Loucy (cell line): ENCODE measurements around the gene ANKRD13D.

ENCODE experiments used
- H2AFZ ChIP-seq: fragments of 200-600 bp; sonication (generic); 2 replicates; pipeline ENCODE4 v1.6.0; 2016; ENCODE audit warnings: antibody characterized with exemption, mild to moderate bottlenecking, low read length, moderate library complexity
- H3F3A ChIP-seq: fragments of 200-600 bp; 2 replicates; pipeline ENCODE4 v1.6.0; 2016; ENCODE audit warnings: antibody characterized with exemption, low read depth, mild to moderate bottlenecking
- H3K27me3 ChIP-seq: fragments of 200-600 bp; sonication (generic); 2 replicates; pipeline ENCODE4 v1.6.1; 2014; ENCODE audit warnings: low read length, mild to moderate bottlenecking; ENCODE audit not compliant: insufficient read depth, poor library complexity, severe bottlenecking
- H3K36me3 ChIP-seq: fragments of 200-600 bp; sonication (generic); 2 replicates; pipeline ENCODE4 v1.6.1; 2016; ENCODE audit warnings: low read length; ENCODE audit not compliant: insufficient read depth
- H3K4me1 ChIP-seq: fragments of 200-600 bp; sonication (generic); 2 replicates; pipeline ENCODE4 v1.5.1; 2014; ENCODE audit warnings: low read length, mild to moderate bottlenecking; ENCODE audit not compliant: insufficient read depth, poor library complexity, severe bottlenecking
- H3K4me2 ChIP-seq: fragments of 200-600 bp; sonication (generic); 2 replicates; pipeline ENCODE4 v1.6.0; 2014; ENCODE audit warnings: antibody characterized with exemption, low read length, low read depth, mild to moderate bottlenecking; ENCODE audit not compliant: poor library complexity, severe bottlenecking
- H3K4me3 ChIP-seq: fragments of 200-600 bp; sonication (generic); 2 replicates; pipeline ENCODE4 v1.5.1; 2014; ENCODE audit warnings: low read length, mild to moderate bottlenecking, mixed read lengths; ENCODE audit not compliant: poor library complexity, severe bottlenecking
- H3K79me2 ChIP-seq: fragments of 200-600 bp; sonication (generic); 2 replicates; pipeline ENCODE4 v1.6.1; 2014; ENCODE audit warnings: low read length; ENCODE audit not compliant: insufficient read depth
- H3K9ac ChIP-seq: fragments of 200-600 bp; sonication (generic); 2 replicates; pipeline ENCODE4 v1.6.0; 2014; ENCODE audit warnings: mild to moderate bottlenecking, low read depth, low read length, moderate library complexity; ENCODE audit not compliant: poor library complexity, severe bottlenecking
- H3K9me2 ChIP-seq: fragments of 200-600 bp; sonication (generic); replicated peaks from 2 replicates; pipeline ENCODE4 v1.6.1; 2016; ENCODE audit warnings: low read depth, low read length, mixed read lengths
- H3K9me3 ChIP-seq: fragments of 200-600 bp; sonication (generic); 2 replicates; pipeline ENCODE4 v1.6.1; 2014; ENCODE audit warnings: mild to moderate bottlenecking, antibody characterized with exemption, low read length, low read depth; ENCODE audit not compliant: insufficient read depth
- H4K20me1 ChIP-seq: fragments of 200-600 bp; sonication (generic); 2 replicates; pipeline ENCODE4 v1.6.0; 2014; ENCODE audit warnings: antibody characterized with exemption, low read length, mild to moderate bottlenecking; ENCODE audit not compliant: insufficient read depth, poor library complexity, severe bottlenecking
- CTCF ChIP-seq: fragments of 200-600 bp; sonication (generic); conservative IDR thresholded peaks from 2 replicates; pipeline ENCODE4 v1.5.1; 2014; ENCODE audit warnings: mild to moderate bottlenecking, antibody characterized with exemption, low read length
- EZH2phosphoT487 ChIP-seq: fragments of 200-600 bp; IDR thresholded peaks from 2 replicates; pipeline ENCODE4 v1.6.1; 2018; ENCODE audit warnings: antibody characterized with exemption, mild to moderate bottlenecking, moderate library complexity, borderline replicate concordance

The ANKRD13D gene

GRCh38 chr11:67288198-67288451 is 978 bp upstream of the ANKRD13D start:
- TF ChIP-seq EZH2phosphoT487 (no peak), CTCF (no peak)
- H3F3A ChIP-seq = peaks cover 6% of the 10 kb centered on the region
- peak overlapping the region; percentile 90 for H3K4me2 ChIP-seq
- H3K79me2 ChIP-seq = peaks cover 53% of the 10 kb centered on the region
- no peaks in the 10 kb centered on the region for H3K9me2 ChIP-seq
- peak overlapping the region; percentile 95 for H3K4me3 ChIP-seq
- no peaks in the 10 kb centered on the region for H3K9me3 ChIP-seq
- peaks cover 44% of the 10 kb centered on the region for H3K4me1 ChIP-seq
- H3K9ac ChIP-seq = peak overlapping the region; percentile 98
- H4K20me1 ChIP-seq = peaks cover 28% of the 10 kb centered on the region
- H2AFZ ChIP-seq = no peak overlapping the region
- no peaks in the 10 kb centered on the region for H3K27me3 ChIP-seq
- peaks cover 47% of the 10 kb centered on the region; the same call in 1 of the 2 replicates for H3K36me3 ChIP-seq

- H3K9me3 ChIP-seq = no peaks in the 10 kb centered on the region
- H3K4me1 ChIP-seq = peaks cover 44% of the 10 kb centered on the region
- peak overlapping the region; percentile 98 for H3K9ac ChIP-seq
- H3K36me3 ChIP-seq = peaks cover 42% of the 10 kb centered on the region; the same call in 1 of the 2 replicates
- no peaks in the 10 kb centered on the region for H3K27me3 ChIP-seq
- H2AFZ ChIP-seq = no peak overlapping the region
- peak overlapping the region; percentile 90 for H3K4me2 ChIP-seq
- peaks cover 55% of the 10 kb centered on the region for H3K79me2 ChIP-seq
- TF ChIP-seq CTCF (peak; percentile 48), EZH2phosphoT487 (no peak)
- peaks cover 30% of the 10 kb centered on the region for H4K20me1 ChIP-seq
- H3K9me2 ChIP-seq = no peaks in the 10 kb centered on the region
- peaks cover 6% of the 10 kb centered on the region for H3F3A ChIP-seq
- H3K4me3 ChIP-seq = peak overlapping the region; percentile 95
Measured at GRCh38 chr11:67288452-67289225, 464 bp upstream of the ANKRD13D start.

- H2AFZ ChIP-seq = no peak overlapping the region
- H3F3A ChIP-seq = peaks cover 6% of the 10 kb centered on the region
- H3K4me2 ChIP-seq = peak overlapping the region; percentile 79
- H3K79me2 ChIP-seq = peaks cover 67% of the 10 kb centered on the region
- peaks cover 44% of the 10 kb centered on the region for H3K4me1 ChIP-seq
- H3K9ac ChIP-seq = peak overlapping the region; percentile 81
- TF ChIP-seq CTCF = no peak
- no peak for TF ChIP-seq EZH2phosphoT487
- no peaks in the 10 kb centered on the region for H3K27me3 ChIP-seq
- H3K4me3 ChIP-seq = peak overlapping the region; percentile 78
- H3K9me3 ChIP-seq = no peaks in the 10 kb centered on the region
- peaks cover 30% of the 10 kb centered on the region for H4K20me1 ChIP-seq
- H3K9me2 ChIP-seq = no peaks in the 10 kb centered on the region
- H3K36me3 ChIP-seq = peaks cover 34% of the 10 kb centered on the region; the same call in 1 of the 2 replicates
Measured at GRCh38 chr11:67289651-67290479, 762 bp downstream of the ANKRD13D start.
